Activated CD4-positive, alpha-beta T cell treated with anti-CD3 and anti-CD28 coated beads, Interleukin-2, amount 50 U/mL, for 1 hour (primary cell): ENCODE data around the gene CD38.

ENCODE experiments used
- DNase-seq: peaks from one replicate; pipeline ENCODE4 v3.0.0-alpha.2; 2020

The CD38 gene

DNA sequence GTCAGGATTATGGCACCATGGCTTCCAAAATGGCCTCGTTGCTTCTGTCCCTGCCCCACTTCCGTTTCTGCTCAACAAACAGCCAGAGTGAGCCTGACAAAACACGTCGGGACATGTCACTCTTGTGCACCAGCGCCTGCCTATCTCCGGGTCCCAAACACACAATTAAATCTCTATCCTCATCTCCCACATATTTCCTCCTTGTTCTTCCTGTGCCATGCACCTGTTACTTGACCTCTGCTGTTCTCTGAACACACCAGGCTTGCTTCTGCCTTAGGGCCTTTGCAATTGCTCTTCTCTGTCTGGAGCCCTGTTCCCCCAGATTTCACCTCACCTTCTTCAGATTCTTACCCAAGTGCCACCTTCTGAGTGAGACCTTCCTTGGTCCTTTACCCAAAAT lies 12.7 kb upstream of the CD38 start:
- DNase-seq: no peak

DNA sequence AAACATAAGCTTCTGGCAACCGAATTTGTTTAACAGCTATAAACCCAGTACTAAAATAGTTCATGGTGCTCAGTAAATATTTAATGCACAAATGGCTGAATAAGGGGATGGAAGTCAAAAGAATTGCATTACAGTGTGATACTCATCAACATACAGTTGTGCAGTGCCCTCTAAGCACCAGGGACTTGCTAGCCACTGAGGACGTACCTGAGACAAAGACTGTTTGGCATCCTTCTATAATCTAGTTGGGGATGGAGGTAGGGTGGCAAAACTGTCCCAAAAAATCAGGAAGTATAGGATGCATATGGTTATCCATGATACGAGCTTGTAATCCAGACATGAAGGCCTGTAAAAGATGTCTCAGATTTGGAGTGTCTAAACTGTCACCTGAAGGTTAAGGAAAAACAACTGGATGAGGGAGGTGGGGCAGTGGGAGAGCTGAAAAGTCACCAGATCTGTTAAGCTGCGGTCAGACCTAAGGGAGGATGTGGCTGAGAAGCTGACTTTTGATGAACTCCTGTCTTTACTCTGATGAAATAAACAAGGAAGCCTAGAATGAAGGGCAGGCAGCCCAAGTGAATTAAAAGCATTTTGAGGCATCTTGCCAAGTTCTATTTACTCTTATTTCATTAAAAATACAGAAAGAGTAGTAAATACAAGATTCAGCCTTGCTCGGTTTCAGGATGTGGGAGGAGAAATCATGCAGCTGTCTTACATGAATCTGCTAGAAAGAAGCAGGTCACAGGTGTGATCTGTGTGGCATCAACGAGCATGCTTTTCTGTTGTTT lies 12.0 kb upstream of the CD38 start:
- peak; percentile 21 for DNase-seq

DNA sequence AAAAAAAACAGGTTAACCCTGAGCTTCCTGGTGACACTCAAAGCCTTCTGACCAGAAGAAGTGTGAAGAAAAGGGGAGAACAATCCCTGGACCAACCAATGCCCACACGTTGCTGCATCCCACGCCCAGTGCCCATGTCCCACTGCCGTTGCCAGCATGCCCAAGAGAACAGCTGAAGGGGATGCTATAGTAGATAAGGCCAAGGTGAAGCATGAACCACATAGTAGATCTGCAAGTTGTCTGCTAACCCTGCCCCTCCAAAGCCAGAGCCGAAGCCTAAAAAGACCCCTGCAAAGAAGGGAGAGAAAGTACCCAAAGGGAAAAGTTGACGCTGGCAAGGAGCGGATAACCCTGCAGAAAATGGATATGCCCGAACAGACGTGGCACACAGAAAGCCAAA lies 11.3 kb upstream of the CD38 start:
- no peak for DNase-seq

DNA sequence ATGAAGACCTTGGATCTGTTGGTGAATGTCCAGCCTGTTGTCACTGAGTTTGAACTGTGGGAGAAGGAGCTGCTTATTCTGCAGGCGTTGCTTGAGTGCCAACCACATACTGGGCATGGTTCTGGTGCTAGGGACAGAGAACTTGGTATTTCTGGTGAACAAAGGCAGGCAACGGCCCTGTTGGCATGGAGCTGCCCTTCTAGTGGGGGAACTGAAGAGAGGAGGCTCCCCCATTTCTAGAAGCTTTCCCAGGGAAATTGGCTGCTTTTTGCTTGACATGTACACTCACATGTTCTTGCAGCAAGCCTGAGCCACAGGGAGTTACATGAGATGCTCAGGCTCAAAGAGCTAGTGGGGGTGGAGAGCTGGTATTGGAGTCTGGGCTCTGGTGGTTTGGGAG lies 8.9 kb upstream of the CD38 start:
- DNase-seq: no peak

DNA sequence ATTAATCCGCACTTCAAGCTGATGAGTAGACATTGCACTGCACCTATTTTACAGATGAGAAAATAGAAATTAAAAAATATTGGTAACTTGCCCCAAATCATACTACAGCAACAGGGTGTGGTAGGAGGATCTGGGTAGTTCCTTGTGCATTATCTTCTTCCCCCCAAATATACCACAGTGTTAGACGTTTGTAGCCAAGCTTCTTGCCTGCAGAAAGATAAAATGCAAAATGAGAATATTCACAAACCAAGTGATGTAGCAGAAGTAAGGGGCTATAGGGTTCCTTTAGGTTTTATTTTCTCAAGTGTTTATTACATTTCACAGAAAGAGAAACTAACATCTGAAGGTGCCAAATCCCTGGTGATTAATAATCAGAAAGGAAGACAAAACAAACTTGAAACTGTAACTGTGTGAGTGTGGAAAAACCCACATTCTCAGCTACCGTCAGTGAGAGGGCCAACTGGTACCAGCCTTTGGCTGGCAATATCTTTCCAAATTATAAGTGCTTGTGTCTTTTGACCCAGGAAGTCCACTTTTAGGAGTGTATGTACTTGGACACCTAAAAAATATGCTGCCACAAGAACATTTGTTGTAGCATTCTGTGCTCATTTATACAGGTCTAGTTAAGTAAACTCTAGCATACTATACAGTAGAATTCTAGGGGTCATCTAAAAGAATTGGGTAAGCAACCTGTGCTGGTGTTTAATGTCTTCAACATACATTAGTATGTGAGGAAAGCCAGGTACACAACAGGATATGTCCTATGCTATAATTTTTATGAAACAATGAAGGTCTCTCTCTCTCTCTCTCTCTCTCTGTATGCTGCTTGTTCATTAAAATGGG lies 6.7 kb upstream of the CD38 start:
- no peak for DNase-seq

DNA sequence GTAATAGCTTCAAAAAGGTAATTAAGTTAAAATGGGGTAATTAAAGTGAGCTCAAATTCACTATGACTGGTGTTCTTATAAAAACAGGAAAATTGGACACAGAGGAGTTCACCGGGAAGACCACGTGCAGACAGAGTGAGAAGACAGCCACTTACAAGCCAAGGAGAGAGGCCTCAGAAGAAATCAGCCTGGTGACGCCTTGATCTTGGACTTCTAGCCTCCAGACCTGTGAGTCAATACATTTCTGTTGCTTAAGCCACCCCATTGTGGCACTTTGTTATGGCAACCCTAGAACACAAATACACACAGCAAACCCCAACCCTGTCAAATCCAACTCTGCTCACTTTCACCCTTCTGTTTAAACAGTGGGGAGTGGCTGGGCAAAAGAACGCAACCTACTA lies 4.1 kb upstream of the CD38 start:
- DNase-seq: no peak

DNA sequence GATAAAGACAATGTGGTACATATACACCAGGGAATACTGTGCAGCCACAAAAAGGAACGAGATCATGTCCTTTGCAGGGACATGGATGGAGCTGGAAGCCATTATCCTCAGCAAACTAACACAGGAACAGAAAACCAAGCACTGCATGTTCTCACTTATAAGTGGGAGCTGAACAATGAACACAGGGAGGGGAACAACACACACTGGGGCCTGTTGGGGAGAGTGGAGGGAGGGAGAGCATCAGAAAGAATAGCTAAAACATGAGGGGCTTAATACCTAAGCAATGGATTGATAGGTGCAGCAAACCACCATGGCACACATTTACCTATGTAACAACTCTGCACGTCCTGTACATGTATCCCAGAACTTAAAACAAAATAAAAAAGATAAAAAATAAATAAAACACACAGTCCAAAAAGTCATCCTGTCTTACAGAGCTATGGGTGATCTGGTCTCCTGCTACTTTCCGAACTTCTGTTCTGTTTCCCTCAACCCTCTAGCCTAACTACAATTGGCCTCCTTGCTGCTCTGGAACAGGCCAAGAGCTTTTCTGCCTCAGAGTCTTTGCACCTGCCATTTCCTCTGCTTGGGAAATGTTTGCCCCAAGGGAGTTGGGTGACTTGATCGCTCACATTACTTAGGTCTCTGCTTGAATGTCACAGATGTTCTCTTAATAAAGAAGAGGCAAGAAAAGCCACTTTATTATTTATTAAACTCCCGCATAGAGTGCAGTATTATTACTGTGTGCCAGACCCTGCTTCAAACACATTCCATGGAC lies 1.1 kb upstream of the CD38 start:
- no peak for DNase-seq

DNA sequence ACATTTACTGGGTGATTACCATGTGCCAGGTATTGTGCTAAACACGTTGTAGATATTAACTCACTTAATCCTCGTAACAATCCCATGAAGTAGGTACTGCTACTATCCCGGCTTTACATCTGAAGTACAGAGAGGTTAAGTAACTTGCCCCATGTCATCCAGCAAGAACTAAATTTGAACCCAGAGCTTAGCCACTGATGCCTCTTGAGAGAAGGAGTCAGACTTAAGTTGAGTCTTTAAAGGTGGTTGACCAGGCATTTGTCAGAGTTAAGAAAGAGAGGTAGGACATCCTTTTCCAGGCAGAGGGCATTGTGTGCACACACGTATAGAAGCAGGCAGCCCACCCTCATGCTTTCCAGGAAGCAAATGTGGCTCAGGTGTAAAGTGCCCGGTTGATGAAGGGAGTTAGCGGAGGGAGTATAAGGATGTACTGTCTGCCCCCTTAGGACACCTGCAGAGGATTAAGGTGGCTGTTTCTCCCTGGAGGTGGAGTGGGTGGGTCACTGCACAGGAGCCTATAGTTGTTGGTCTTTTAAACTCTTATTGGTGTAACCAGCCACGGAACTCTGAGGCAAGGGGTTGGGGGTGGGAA lies 335 bp upstream of the CD38 start:
- no peak for DNase-seq

DNA sequence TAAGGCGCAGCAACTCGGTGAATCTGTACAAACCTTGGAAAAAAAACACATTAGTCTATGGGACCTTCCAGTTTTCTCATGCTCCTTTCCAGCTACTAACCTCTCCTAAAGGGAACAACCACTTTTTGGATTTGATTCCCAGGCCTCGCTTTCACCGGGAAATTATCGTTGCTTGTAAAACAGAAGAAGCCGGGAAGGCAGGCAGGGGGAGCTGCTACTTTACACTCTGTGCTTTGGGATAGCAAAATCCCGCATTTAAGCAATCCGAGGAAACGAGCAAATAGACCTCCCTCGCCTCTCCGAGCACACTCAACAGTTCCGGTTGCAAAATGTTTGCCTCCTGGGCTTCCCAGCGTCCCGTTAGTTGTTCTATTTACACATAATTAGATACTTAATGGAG lies 1.2 kb downstream of the CD38 start:
- DNase-seq: no peak

DNA sequence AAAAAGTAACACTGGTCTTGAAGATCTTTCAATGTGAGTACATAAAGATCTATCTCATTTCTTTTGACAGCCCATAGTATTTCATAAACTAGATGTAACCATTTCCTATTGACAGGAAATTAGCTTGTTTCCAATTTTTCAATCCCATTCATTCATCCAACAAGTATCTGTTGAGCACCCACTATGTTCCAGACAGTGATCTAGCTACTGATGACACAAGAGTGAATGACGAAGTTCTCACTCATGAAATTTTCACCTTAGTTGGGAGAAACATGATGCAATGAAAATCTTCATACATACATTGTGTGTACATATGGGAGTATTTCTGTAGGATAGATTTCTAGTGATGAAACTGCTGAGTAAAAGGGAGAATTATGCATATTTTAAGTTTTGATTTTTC lies 1.7 kb downstream of the CD38 start:
- DNase-seq: no peak

DNA sequence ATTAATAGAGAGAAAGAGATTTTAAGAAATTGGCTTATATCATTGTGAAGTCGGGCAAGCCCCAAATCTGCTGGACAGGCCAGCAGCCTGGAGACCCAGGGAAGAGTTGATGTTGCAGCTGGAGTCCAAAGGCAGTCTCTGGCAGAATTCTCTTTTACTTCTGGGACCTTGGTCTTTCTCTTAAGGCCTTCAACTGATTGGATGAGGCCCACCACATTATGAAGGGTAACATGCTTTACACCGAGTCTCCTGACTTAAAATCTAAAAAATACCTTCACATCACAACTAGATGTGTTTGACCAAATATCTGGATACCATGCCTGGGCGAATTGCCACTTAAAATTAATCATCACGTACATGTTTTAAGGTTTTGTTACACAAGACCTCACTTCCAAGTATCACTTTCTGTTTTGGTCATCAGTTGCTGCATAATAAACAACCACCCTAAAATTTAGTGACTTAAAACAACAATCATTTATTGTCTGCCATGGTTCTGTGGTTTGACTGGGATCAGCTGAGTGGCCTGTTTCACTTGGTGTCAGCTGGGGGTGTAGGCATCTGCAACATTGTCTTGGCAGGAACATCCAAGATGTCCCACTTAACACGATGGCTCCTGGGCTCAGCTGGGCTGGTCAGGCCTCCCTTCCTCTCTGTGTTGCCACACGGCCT lies 3.4 kb downstream of the CD38 start:
- DNase-seq: no peak

DNA sequence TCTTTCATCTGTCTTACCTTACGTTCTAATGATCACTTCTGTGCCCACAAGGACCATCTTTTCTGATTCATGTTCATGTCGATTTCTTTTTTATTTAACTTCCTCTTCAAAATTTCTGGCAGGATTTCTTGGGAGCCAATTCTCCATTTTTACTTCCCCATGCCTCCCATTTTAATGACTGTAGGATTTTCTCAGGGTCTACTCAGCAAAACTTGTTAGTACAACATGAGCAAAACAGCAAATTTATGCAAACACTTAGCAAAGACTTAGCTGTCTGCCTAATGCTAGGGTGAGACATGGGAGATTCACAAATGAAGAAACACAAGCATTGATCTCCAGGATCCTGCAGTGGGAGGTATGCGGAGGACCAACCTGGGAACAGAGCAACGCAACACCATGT lies 5.5 kb downstream of the CD38 start:
- DNase-seq: no peak

DNA sequence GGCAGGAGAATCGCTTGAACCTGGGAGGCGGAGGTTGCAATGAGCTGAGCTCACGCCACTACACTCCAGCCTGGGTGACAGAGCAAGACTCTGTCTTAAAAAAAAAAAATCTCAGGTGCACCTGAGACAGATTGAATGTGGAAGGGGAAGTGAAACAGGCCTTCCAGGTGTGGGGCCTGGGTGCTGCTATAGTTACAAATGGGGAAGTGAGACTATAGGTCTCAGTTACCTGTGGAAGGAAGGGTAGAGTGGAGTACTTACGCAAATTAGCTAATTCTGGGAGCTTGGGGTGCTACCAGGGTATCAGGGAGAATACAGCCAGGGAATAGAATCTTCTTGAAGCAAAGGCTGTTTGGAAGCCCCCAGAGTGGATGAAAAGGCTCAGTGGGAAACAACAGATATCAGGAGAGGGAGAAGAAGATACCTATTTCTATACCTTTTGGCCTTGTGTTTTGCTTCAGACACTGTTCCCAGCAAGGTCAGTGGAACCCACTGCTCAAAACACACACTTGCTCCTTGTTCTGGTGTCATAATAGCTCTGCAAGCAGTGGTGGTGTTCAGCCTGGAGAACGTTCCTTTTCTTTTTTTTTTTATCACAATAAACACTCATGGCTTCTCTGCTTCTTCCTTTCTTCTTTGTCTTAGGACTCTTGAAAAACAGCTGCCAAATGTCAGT lies 7.0 kb downstream of the CD38 start:
- DNase-seq: no peak

DNA sequence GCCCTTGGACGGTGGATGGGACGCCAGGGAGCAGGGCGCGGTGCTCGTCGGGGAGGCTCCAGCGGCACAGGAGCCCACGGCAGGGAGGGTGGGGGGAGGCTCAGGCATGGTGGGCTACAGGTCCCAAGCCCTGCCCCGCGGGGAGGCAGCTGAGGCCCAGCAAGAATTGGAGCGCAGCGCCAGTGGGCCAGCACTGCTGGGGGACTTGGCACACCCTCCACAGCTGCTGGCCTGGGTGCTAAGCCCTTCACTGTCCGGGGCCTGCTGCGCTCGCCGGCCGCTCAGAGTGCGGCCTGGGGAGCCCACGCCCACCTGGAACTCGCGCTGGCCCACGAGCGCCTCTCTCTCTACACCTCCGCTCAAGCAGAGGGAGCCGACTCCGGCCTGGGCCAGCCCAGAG lies 8.6 kb downstream of the CD38 start:
- no peak for DNase-seq

DNA sequence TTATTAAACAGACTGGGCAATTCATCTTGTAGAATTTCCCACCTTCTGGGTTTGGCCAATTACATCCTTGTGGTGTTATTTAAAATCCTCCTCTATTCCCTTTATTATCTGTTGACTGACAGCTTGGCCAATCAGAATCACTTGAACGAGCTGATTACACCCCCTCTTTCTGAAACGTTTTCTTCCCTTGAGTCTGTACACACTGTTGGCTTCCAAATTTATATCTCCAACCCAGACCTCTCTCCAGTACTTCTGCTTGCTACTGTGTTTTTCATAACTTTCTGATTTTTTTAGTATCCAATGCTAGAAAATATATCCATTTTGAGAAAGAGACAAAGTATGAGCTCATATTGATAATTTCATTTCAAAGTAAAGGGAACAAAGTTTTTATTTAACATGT lies 14.8 kb downstream of the CD38 start:
- no peak for DNase-seq

DNA sequence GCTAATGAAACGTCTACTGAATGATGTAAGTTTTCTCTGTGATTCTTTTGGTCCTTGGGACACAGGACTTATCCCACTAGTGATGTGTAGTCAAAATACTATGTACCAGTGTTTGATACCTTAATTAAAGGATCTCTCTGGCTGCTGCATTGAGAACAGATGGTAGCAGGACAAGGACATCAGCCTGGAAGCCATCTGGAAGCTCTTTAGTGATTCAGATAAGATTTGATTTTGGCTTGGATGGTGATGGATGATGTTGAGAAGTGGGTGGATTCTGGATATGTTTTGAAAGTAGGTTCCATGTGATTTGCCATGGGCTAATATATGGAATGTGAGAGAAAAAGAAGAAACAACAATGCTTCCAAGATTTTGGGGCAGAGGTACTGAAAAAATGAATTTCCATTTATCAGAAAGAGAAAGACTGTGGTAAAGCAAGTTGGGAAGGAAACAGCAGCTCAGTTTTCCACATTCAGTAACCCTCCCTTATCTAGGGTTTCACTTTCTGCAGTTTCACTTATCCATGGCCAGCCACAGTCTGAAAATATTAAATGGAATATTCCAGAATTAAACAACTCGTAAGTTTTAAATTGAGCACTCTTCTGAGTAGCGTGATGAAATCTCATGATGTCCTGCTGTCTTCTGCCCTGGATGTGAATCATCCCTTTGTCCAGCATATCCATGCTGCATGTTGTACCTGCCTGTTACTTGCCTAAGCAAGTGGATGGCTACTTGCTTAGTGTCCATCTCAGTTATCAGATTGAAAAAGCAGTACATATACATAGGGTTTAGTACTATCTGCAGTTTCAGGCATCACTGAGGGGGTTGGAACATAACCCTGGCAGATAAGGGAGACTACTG lies 15.6 kb downstream of the CD38 start:
- no peak for DNase-seq

DNA sequence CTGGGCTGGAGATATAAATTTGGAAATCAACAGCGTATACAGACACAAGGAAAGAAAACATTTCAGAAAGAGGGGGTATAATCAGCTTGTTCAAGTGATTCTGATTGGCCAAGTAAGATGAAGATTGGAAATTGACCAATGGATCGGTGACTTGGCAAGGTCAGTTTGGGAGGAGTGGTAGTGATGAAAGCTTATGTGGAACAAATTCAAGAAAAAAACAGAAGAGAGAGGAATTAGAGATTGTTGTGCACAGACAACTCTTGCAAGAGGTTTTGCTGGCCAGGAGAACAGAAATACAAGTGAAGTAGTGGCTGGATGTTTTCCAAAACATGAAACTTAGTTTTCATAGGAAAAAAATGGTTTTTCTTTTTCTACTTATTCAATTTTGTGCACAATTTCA lies 16.3 kb downstream of the CD38 start:
- no peak for DNase-seq

DNA sequence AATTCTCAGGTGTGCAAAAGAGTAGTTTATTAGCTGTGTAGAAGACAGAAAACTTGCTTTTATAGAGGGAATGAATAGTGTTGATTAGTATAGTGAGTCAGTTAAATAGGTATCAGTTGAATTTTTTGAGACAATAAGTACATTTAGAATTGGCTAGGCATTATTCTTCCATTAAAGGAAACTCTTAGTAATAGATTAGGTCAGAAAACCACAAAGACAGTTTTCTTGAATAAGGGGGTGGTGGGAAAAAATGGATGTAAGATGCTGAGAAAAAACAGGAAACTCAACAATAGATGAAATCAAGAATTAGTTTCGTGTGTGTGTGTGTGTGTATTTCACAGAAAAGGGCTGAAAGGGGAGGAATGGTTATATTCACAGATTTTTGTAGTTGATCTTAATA lies 16.8 kb downstream of the CD38 start:
- no peak for DNase-seq

DNA sequence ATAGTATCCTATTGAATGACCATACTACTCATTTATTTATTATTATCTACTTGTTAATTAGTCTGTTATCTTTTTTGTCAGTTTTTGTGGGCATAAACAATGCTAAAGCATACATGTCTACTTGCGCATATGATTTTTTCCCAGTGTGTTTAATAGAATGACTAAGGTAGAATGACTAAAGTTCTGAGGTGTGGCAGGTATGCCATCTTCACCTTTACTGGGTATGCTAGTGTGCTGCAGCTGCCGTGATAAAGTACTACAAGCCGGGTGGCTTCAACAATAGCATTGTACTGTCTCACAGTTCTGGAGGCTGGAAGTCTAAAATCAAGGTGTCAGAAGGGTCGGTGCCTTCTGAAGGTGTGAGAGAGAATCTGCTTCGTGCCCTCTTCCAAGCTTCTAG lies 19.2 kb downstream of the CD38 start:
- DNase-seq: no peak

DNA sequence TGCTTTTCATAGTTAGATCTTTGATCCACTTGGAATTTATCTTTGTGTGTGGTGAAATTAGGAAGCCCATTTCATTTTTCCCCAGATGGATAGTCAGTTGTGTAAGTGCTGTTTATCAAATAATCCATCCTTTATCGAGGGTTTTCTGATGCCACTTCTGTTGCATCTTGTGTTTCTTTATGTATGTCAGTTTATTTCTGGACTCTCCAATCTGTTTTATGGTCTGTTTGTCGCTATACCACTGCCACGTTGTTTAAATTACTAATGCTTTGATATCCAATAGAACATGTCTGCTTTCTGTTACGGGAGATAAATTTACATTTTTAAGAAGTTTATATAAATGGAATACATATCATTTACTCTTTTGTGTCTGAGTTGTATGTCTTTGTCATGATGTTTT lies 21.0 kb downstream of the CD38 start:
- no peak for DNase-seq

DNA sequence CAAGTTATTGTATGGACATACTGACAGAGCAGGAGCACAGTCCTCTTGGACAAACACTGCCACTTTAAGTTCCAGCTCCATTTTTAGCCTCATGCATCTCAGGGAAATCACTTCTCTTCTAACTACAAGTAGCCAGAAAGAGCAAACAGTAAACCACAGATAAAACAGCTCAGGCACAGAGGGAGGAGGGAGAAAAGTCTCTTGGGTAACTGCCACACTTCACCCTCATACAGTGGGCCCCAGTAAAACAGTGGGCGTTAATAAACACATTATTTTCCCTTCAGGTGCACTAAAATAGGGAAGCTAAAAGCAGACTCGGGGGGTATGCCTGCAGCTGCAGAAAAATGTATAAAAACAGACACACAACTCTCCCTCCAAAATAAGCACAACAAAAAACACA lies 21.6 kb downstream of the CD38 start:
- no peak for DNase-seq
